CD4-positive, alpha-beta T cell treated with Interleukin-17A for 1 hour (primary cell): ENCODE results near the gene MILR1.

ENCODE experiments used
- DNase-seq: peaks from one replicate; pipeline ENCODE4 v3.0.0-alpha.2; 2020

Gene MILR1

GRCh38 chr17:64503821-64504768 is 55.2 kb downstream of the MILR1 start:
- DNase-seq: peak; percentile 14

- DNase-seq: no peak
Observed at GRCh38 chr17:64504769-64505339, 55.9 kb downstream of the MILR1 start.

GRCh38 chr17:64505340-64506200 is 56.7 kb downstream of the MILR1 start:
- DNase-seq: peak; percentile 92

- peak; percentile 98 for DNase-seq
Observed at GRCh38 chr17:64506201-64506575, 57.3 kb downstream of the MILR1 start, which contains the start of gene DDX5. DDX5 (minus strand) TSS chr17:64506289; CDS start chr17:64506119, 170 bp downstream.

- no peak for DNase-seq
Observed at GRCh38 chr17:64506576-64507412, 57.9 kb downstream of the MILR1 start, which contains the start of gene CEP95. CEP95 (plus strand) TSS chr17:64506977; CDS start chr17:64507098, 121 bp downstream.

GRCh38 chr17:64507413-64507782 is 58.5 kb downstream of the MILR1 start:
- peak; percentile 82 for DNase-seq

- DNase-seq: no peak
Observed at GRCh38 chr17:64508683-64509082, 59.8 kb downstream of the MILR1 start.

GRCh38 chr17:64509179-64509578 is 60.3 kb downstream of the MILR1 start:
- DNase-seq: no peak

GRCh38 chr17:64515419-64515818 is 66.5 kb downstream of the MILR1 start:
- no peak for DNase-seq

GRCh38 chr17:64515829-64516228 is 66.9 kb downstream of the MILR1 start:
- DNase-seq: no peak
